ENCODE data around the gene TMEM273.

DNA sequence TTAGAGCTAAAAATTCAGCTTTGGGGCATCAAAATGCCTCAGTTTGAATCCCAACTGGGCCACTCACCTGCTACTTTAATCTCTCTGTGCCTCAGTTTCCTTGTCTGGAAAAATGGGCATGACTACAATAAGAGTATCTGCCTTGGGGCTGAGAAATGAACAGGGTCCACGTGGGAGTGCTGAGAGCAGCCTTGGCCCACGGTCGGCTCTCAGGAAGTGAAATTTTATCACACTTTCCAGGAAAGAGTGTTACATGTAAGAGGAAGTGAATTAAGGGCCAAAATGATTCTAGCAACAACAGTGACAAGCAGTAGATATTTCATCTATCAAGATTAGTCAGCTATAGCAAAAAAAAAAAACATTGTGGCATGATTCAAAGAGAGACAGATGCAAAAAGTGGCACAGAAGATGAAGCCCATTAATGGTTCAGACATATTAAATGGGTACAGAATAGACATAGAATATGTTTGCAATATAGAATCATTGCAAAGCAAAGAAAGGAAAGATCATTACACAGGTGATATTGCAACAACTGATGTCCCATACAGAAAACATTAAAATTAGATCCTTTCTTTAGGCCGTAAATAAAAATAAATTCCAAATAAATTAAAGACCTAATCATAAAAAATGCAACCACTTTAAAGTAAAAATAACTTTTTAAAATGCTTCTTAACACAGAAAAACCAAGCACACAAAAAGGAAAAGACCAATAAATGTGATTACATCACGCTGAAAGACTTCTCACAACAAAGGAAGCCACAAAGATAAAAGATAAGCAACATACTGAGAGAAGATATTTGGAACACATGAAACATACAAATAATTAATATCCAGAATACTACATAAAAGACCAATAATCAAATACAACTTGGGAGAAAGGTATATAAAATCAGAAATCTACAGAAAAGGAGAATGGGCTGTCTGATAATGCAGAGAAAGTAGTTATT is 4.3 kb downstream of the TMEM273 start:
- TF ChIP-seq, protein P1, sequence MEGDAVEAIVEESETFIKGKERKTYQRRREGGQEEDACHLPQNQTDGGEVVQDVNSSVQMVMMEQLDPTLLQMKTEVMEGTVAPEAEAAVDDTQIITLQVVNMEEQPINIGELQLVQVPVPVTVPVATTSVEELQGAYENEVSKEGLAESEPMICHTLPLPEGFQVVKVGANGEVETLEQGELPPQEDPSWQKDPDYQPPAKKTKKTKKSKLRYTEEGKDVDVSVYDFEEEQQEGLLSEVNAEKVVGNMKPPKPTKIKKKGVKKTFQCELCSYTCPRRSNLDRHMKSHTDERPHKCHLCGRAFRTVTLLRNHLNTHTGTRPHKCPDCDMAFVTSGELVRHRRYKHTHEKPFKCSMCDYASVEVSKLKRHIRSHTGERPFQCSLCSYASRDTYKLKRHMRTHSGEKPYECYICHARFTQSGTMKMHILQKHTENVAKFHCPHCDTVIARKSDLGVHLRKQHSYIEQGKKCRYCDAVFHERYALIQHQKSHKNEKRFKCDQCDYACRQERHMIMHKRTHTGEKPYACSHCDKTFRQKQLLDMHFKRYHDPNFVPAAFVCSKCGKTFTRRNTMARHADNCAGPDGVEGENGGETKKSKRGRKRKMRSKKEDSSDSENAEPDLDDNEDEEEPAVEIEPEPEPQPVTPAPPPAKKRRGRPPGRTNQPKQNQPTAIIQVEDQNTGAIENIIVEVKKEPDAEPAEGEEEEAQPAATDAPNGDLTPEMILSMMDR (IDR thresholded peaks at IDR 0.05), result no peak
- TF ChIP-seq POLR2A (IDR thresholded peaks at IDR 0.05), result no peak
